CD14-positive monocyte (primary cell): ENCODE measurements around the gene PRKN. TPM values are rescaled to one million over a fixed set of nuclear protein-coding genes. Genes with fewer than 3 reads are reported as not detected.

ENCODE experiments used
- DNase-seq, 3 donors: peaks; one replicate each; pipeline ENCODE4 v3.0.0-alpha.2; 2011 to 2022
- H2AFZ ChIP-seq: 2 replicates; pipeline ENCODE4 v1.6.0; 2012; ENCODE audit warnings: mild to moderate bottlenecking, low read depth, low read length, inconsistent platforms; ENCODE audit not compliant: insufficient read depth, poor library complexity, severe bottlenecking
- H3K27ac ChIP-seq, 2 donors: 1 replicate in 1 of 2; 2 replicates in 1 of 2; pipeline ENCODE4 v1.5.1; 2012 to 2013; ENCODE audit warnings: low read length in 2 of 2, control low read depth in 1 of 2, inconsistent platforms in 1 of 2, low read depth in 1 of 2, mild to moderate bottlenecking in 1 of 2
- H3K27me3 ChIP-seq, 2 donors: one replicate each; pipeline versions ENCODE4 v1.6.0 to v1.6.1; 2011 to 2013; ENCODE audit warnings: low read length in 2 of 2; ENCODE audit not compliant: control insufficient read depth in 2 of 2, insufficient read depth in 2 of 2
- H3K36me3 ChIP-seq, 2 donors: replicated peaks in 1 of 2; 1 replicate in 1 of 2; 2 replicates in 1 of 2; pipeline versions ENCODE4 v1.5.1 to v1.6.1; 2012 to 2013; ENCODE audit warnings: low read length in 2 of 2, control low read depth in 1 of 2, inconsistent platforms in 1 of 2, mild to moderate bottlenecking in 1 of 2; ENCODE audit not compliant: insufficient read depth in 2 of 2, control insufficient read depth in 1 of 2
- H3K4me1 ChIP-seq, 2 donors: 1 replicate in 1 of 2; 2 replicates in 1 of 2; pipeline versions ENCODE4 v1.5.1 to v1.6.1; 2012 to 2013; ENCODE audit warnings: low read length in 2 of 2, control low read depth in 1 of 2, inconsistent platforms in 1 of 2, mild to moderate bottlenecking in 1 of 2, moderate library complexity in 1 of 2; ENCODE audit not compliant: insufficient read depth in 2 of 2, control insufficient read depth in 1 of 2
- H3K4me2 ChIP-seq: replicated peaks from 2 replicates; pipeline ENCODE3; 2012; ENCODE audit warnings: low read length, moderate library complexity, mild to moderate bottlenecking; ENCODE audit not compliant: poor library complexity, severe bottlenecking; ENCODE audit errors: extremely low read depth
- H3K4me3 ChIP-seq, 3 experiments: fragments of 200-600 bp in 1 of 3; sonication (generic) in 1 of 3; replicated peaks in 1 of 3; 1 replicate in 2 of 3; 2 replicates in 1 of 3; pipeline ENCODE4 v1.5.1; 2011 to 2013; ENCODE audit warnings: low read length in 3 of 3, mild to moderate bottlenecking in 3 of 3, control low read depth in 2 of 3, low read depth in 2 of 3, inconsistent platforms in 1 of 3, moderate library complexity in 1 of 3
- H3K79me2 ChIP-seq: 2 replicates; pipeline ENCODE4 v1.6.0; 2012; ENCODE audit warnings: mild to moderate bottlenecking, control low read depth, inconsistent platforms, low read length, moderate library complexity; ENCODE audit not compliant: insufficient read depth
- H3K9ac ChIP-seq: 2 replicates; pipeline ENCODE4 v1.6.0; 2017; ENCODE audit warnings: low read length, mild to moderate bottlenecking; ENCODE audit not compliant: insufficient read depth, poor library complexity, severe bottlenecking
- H3K9me3 ChIP-seq, 2 donors: replicated peaks in 1 of 2; 1 replicate in 1 of 2; 2 replicates in 1 of 2; pipeline versions ENCODE4 v1.5.1 to v1.6.1; 2012 to 2013; ENCODE audit warnings: low read length in 2 of 2, control low read depth in 1 of 2; ENCODE audit not compliant: control insufficient read depth in 1 of 2, insufficient read depth in 1 of 2
- H4K20me1 ChIP-seq: 2 replicates; pipeline ENCODE4 v1.6.0; 2012; ENCODE audit warnings: mild to moderate bottlenecking, low read length, control low read depth, moderate library complexity; ENCODE audit not compliant: insufficient read depth
- H3K27ac Mint-ChIP-seq, 7 donors: one replicate each; pipeline ENCODE4 v1.8.0; 2020; ENCODE audit warnings: mild to moderate bottlenecking in 7 of 7, mixed read lengths in 7 of 7, moderate library complexity in 6 of 7, inconsistent platforms in 2 of 7
- H3K27me3 Mint-ChIP-seq, 3 donors: one replicate each; pipeline ENCODE4 v1.8.0; 2021 to 2022; ENCODE audit warnings: low read depth in 3 of 3, mild to moderate bottlenecking in 3 of 3, mixed read lengths in 3 of 3, moderate library complexity in 3 of 3, inconsistent platforms in 1 of 3
- H3K36me3 Mint-ChIP-seq, 2 donors: one replicate each; pipeline ENCODE4 v1.8.0; 2020; ENCODE audit warnings: mixed read lengths in 2 of 2, inconsistent platforms in 1 of 2, mild to moderate bottlenecking in 1 of 2
- H3K4me1 Mint-ChIP-seq: one replicate; pipeline ENCODE4 v1.8.0; 2020; ENCODE audit warnings: mild to moderate bottlenecking, mixed read lengths
- H3K4me3 Mint-ChIP-seq, 2 donors: one replicate each; pipeline ENCODE4 v1.8.0; 2020; ENCODE audit warnings: mild to moderate bottlenecking in 2 of 2, mixed read lengths in 2 of 2, moderate library complexity in 1 of 2
- H3K9me3 Mint-ChIP-seq, 7 donors: one replicate each; pipeline ENCODE4 v1.8.0; 2020 to 2022; ENCODE audit warnings: mixed read lengths in 7 of 7, mild to moderate bottlenecking in 6 of 7, moderate library complexity in 6 of 7, inconsistent platforms in 2 of 7
- CTCF ChIP-seq: fragments of 200-600 bp; IDR thresholded peaks from one replicate; pipeline ENCODE4 v1.8.0; 2022; ENCODE audit warnings: antibody characterized with exemption, mild to moderate bottlenecking
- WGBS: methylation state at CpG from one replicate; pipeline ENCODE4 v1.1.5; 2013; ENCODE audit warnings: missing lambda C conversion rate; ENCODE audit not compliant: insufficient coverage; 5-methylcytosine and 5-hydroxymethylcytosine counted together
- intact Hi-C, 2 donors: fragments of 100-400 bp; cut with micrococcal nuclease; formaldehyde crosslinking; loops; one replicate each; pipeline versions ENCODE4 v1.15.0 to v1.15.1; 2023
- polyA plus RNA-seq, 3 donors: library from polyadenylated mRNA; depleted of rRNA in 1 of 3; unstranded in 2 of 3; stranded (reverse) in 1 of 3; fragments of 300-500 nt in 2 of 3; fragments of >200 nt in 1 of 3; fragmentation: Illumina TruSeq in 2 of 3; gene quantifications; 1 replicate in 2 of 3; 2 replicates in 1 of 3; pipeline ENCODE4 v1.2.3, GENCODE V29; 2012 to 2021

The PRKN gene
- polyA plus RNA-seq, 3 donors, result 0.19 to 0.21 TPM; not detected in 1

- WGBS, result 92% methylated on average over 2 of the region's 4 CpGs
- no peak for DNase-seq
- no peak overlapping the region for H3K27ac Mint-ChIP-seq
- H3K9me3 Mint-ChIP-seq, result peaks cover 0 to 10% (median 3%) of the 10 kb centered on the region in 7 donors
- intact Hi-C loops, result no loop called here
- H3K27me3 Mint-ChIP-seq, result no peaks in the 10 kb centered on the region
- peaks cover 0 to 5% of the 10 kb centered on the region in 2 donors for H3K9me3 ChIP-seq
- no peaks in the 10 kb centered on the region for H3K36me3 ChIP-seq
- H4K20me1 ChIP-seq, result no peaks in the 10 kb centered on the region
- no peak overlapping the region for H3K4me3 ChIP-seq
- no peak overlapping the region for H3K4me2 ChIP-seq
- H2AFZ ChIP-seq, result no peak overlapping the region
- no peaks in the 10 kb centered on the region for H3K27me3 ChIP-seq
- no peaks in the 10 kb centered on the region for H3K36me3 Mint-ChIP-seq
- no peaks in the 10 kb centered on the region for H3K4me1 Mint-ChIP-seq
- H3K27ac ChIP-seq, result no peak overlapping the region
- H3K4me1 ChIP-seq, result no peaks in the 10 kb centered on the region
- H3K79me2 ChIP-seq, result no peaks in the 10 kb centered on the region
- no peak overlapping the region for H3K4me3 Mint-ChIP-seq
- H3K9ac ChIP-seq, result no peak overlapping the region
- TF ChIP-seq CTCF, result no peak
These were observed 1040.9 kb downstream of the PRKN start for GRCh38 chr6:161686655-161687054.

- Mint-ChIP-seq H3K9me3 (peaks cover 0 to 9% (median 2%) of the 10 kb centered on the region in 7 donors), H3K36me3 (no peaks in the 10 kb centered on the region), H3K4me3 (no peak overlapping the region), H3K4me1 (no peaks in the 10 kb centered on the region), H3K27ac (no peak overlapping the region), H3K27me3 (no peaks in the 10 kb centered on the region)
- DNase-seq, result no peak
- no peak overlapping the region for H3K4me2 ChIP-seq
- no peak overlapping the region for H3K27ac ChIP-seq
- WGBS, result 94% methylated on average over 2 of the region's 6 CpGs
- H3K4me3 ChIP-seq, result no peak overlapping the region
- no peak overlapping the region for H3K9ac ChIP-seq
- H3K4me1 ChIP-seq, result no peaks in the 10 kb centered on the region
- intact Hi-C loops, result no loop called here
- H3K9me3 ChIP-seq, result peaks cover 0 to 5% of the 10 kb centered on the region in 2 donors
- H3K27me3 ChIP-seq, result no peaks in the 10 kb centered on the region
- TF ChIP-seq CTCF, result no peak
- no peaks in the 10 kb centered on the region for H3K79me2 ChIP-seq
- no peak overlapping the region for H2AFZ ChIP-seq
- H3K36me3 ChIP-seq, result no peaks in the 10 kb centered on the region
- no peaks in the 10 kb centered on the region for H4K20me1 ChIP-seq
These were observed 1042.7 kb downstream of the PRKN start for GRCh38 chr6:161684731-161685475.
